PC-9 (cell line): ENCODE measurements around the gene IFI44.

ENCODE experiments used
- EZH2 ChIP-seq: fragments of 200-600 bp; sonication (generic); IDR thresholded peaks from 2 replicates; pipeline ENCODE4 v1.8.0; 2017; ENCODE audit warnings: antibody characterized with exemption, low read depth
- TF ChIP-seq, protein P1 (sequence below): fragments of 200-600 bp; sonication (generic); conservative IDR thresholded peaks from 2 replicates; pipeline ENCODE4 v1.6.1; 2017; ENCODE audit warnings: mixed run types, antibody characterized with exemption, mild to moderate bottlenecking, moderate library complexity

DNA sequence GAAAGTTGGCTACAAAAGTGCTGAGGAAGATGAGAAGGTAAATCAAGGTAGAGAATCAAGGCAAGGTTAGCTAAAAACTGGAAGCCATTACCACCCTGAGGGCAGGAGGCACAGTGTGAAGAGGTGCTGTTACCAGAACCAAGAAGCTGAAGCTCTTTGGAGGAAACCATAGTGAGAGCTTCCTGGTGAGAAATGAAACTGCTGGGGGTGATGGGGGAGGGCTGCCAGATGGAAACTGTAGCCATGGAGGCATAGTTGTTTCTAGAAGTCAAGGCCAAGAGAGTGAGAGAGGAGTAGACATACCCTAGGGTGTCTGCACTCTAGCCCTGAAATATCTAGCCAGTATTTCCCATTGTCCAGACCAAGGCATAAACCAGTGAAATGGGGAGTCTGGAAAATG is 28.7 kb downstream of the IFI44 start:
- TF ChIP-seq, protein P1, sequence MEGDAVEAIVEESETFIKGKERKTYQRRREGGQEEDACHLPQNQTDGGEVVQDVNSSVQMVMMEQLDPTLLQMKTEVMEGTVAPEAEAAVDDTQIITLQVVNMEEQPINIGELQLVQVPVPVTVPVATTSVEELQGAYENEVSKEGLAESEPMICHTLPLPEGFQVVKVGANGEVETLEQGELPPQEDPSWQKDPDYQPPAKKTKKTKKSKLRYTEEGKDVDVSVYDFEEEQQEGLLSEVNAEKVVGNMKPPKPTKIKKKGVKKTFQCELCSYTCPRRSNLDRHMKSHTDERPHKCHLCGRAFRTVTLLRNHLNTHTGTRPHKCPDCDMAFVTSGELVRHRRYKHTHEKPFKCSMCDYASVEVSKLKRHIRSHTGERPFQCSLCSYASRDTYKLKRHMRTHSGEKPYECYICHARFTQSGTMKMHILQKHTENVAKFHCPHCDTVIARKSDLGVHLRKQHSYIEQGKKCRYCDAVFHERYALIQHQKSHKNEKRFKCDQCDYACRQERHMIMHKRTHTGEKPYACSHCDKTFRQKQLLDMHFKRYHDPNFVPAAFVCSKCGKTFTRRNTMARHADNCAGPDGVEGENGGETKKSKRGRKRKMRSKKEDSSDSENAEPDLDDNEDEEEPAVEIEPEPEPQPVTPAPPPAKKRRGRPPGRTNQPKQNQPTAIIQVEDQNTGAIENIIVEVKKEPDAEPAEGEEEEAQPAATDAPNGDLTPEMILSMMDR: no peak
- TF ChIP-seq EZH2: no peak
